Ascending aorta (tissue), 2 donors: Measurements from ENCODE around the gene PGLYRP1. TPM values are rescaled to one million over a fixed set of nuclear protein-coding genes. Genes with fewer than 3 reads are reported as not detected.

Experiments
- DNase-seq, 2 donors: peaks; one replicate each; pipeline ENCODE4 v3.0.0-alpha.2; 2019; ENCODE audit warnings: low spot score in 2 of 2
- H3K27ac ChIP-seq, 2 donors: fragments of 200-600 bp; sonication (generic); one replicate each; pipeline ENCODE4 v1.5.1; 2016 to 2017; ENCODE audit warnings: mild to moderate bottlenecking in 1 of 2
- H3K27me3 ChIP-seq: fragments of 200-600 bp; sonication (generic); one replicate; pipeline ENCODE4 v1.5.1; 2017
- H3K36me3 ChIP-seq, 2 donors: fragments of 200-600 bp; sonication (generic); one replicate each; pipeline ENCODE4 v1.5.1; 2016
- H3K4me1 ChIP-seq, 2 donors: fragments of 200-600 bp; sonication (generic); one replicate each; pipeline ENCODE4 v1.5.1; 2016 to 2017; ENCODE audit warnings: mild to moderate bottlenecking in 1 of 2
- H3K4me3 ChIP-seq, 2 donors: fragments of 200-600 bp; sonication (generic); one replicate each; pipeline ENCODE4 v1.5.1; 2016 to 2017; ENCODE audit warnings: mild to moderate bottlenecking in 1 of 2
- H3K9me3 ChIP-seq, 2 donors: fragments of 200-600 bp; sonication (generic); one replicate each; pipeline ENCODE4 v1.5.1; 2016
- intact Hi-C: fragments of 100-400 bp; cut with DNase I; formaldehyde crosslinking; loops from one replicate; pipeline ENCODE4 v1.15.1; 2023
- total RNA-seq: library from RNA; depleted of rRNA; stranded (reverse); fragments of >200 nt; gene quantifications from one replicate; pipeline ENCODE4 v1.1.0, GENCODE V29; 2016
- TF ChIP-seq, protein P1 (sequence below), 3 experiments: fragments of 200-600 bp in 2 of 3; fragments of 450-650 bp in 1 of 3; sonication (generic) in 2 of 3; IDR thresholded peaks; one replicate each; pipeline ENCODE4 v1.5.1; 2016 to 2019; ENCODE audit warnings: antibody characterized with exemption in 3 of 3, mild to moderate bottlenecking in 1 of 3, moderate library complexity in 1 of 3

The PGLYRP1 gene
- total RNA-seq, 1 donor from 2014 or later = not detected

DNA sequence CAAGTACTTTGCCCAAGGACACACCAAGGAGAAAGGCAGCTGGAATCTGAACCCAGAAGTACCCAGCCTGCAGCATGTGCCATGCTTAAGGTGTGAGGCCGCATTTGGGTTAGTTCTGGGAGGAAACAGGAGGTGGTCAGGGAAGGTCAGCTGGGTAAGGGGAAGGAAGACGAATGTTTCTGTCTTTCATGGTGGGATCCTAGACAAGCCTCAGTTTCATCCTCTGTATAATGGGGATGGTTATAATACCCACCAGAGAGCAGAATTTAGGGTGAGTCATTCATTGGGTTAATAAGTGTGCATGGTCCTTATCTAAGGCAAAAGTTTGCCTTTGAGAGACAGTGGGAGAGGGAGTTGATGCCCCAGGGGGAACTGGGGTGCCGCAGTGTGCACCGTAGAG, 24.0 kb downstream of the PGLYRP1 start:
- peaks cover 0 to 10% of the 10 kb centered on the region in 2 donors for H3K36me3 ChIP-seq
- H3K4me3 ChIP-seq = no peak overlapping the region
- peaks cover 0 to 6% of the 10 kb centered on the region in 2 donors for H3K4me1 ChIP-seq
- TF ChIP-seq, protein P1, sequence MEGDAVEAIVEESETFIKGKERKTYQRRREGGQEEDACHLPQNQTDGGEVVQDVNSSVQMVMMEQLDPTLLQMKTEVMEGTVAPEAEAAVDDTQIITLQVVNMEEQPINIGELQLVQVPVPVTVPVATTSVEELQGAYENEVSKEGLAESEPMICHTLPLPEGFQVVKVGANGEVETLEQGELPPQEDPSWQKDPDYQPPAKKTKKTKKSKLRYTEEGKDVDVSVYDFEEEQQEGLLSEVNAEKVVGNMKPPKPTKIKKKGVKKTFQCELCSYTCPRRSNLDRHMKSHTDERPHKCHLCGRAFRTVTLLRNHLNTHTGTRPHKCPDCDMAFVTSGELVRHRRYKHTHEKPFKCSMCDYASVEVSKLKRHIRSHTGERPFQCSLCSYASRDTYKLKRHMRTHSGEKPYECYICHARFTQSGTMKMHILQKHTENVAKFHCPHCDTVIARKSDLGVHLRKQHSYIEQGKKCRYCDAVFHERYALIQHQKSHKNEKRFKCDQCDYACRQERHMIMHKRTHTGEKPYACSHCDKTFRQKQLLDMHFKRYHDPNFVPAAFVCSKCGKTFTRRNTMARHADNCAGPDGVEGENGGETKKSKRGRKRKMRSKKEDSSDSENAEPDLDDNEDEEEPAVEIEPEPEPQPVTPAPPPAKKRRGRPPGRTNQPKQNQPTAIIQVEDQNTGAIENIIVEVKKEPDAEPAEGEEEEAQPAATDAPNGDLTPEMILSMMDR (IDR thresholded peaks at IDR 0.05) = no peak
- intact Hi-C loops = loop anchor here (10.0 kb wide), 1 partner anchor 414 kb away; the partner anchor contains the start of gene OPA3
- DNase-seq = no peak
- H3K27ac ChIP-seq = no peak overlapping the region
- no peaks in the 10 kb centered on the region for H3K9me3 ChIP-seq
- no peaks in the 10 kb centered on the region for H3K27me3 ChIP-seq

DNA sequence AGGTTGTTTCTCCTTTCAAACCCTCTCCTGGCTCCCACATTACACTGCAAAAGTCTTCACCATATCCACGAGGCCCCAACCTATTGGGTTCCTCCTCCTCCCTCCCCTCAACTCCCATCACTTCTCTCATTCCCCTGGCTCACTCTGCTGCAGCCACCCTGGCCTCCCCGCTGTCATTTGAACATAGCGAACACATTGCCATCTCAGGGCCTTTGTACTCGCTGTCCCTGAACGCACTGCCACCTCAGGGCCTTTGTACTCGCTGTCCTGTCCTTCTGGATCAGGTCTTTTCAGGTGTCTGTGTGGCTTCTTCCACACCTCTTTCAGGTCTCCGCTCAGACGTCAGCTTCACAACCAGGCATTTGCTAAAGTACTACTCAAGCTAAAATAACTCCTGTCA, 25.9 kb downstream of the PGLYRP1 start:
- Histone ChIP-seq H3K4me3 (no peak overlapping the region), H3K9me3 (no peaks in the 10 kb centered on the region), H3K4me1 (peaks cover 0 to 6% of the 10 kb centered on the region in 2 donors), H3K36me3 (peaks cover 0 to 4% of the 10 kb centered on the region in 2 donors), H3K27me3 (no peaks in the 10 kb centered on the region), H3K27ac (no peak overlapping the region)
- TF ChIP-seq, protein P1 (IDR thresholded peaks at IDR 0.05) = no peak
- intact Hi-C loops = loop anchor here (10.0 kb wide), 1 partner anchor 412 kb away; the partner anchor contains the start of gene OPA3
- no peak for DNase-seq

DNA sequence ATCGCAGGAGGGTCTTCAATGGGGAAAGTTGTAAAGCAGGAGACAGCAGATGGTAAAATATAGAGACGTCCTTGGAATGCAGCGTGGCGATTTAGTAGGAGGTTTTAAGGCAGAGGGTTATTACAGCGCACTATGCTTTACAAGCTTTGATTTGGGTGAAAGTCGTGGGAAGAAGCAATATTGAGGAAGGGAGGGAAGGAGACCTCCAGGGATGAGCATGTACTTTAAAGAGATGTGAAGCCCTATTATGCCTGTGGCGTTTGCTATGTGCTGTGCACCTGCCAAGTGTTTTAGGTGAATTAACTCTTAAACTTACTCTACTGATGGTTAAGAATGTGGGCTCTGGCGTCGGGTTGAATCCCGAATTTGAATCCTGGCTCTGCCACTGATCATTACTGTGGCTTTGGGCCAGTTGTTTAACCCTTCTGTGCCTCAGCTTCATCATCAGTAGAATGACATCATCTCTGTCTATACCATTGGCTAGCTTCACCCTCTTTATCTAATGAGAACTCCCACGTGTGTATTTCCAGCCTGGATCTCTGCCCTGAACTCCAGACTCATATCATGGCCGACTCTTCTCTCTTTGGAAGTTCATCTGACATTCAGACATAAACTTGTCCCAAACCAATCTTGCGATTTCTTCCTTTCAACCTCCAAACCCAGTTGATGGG, 27.0 kb downstream of the PGLYRP1 start:
- H3K27me3 ChIP-seq = no peaks in the 10 kb centered on the region
- H3K27ac ChIP-seq = peak overlapping the region; percentile 66 to 69
- H3K9me3 ChIP-seq = no peaks in the 10 kb centered on the region
- TF ChIP-seq, protein P1 (IDR thresholded peaks at IDR 0.05) = no peak
- intact Hi-C loops = loop anchor here (1.0 to 10.0 kb wide), 5 partner anchors 20 to 411 kb away; partner anchors contain the start of genes IRF2BP1, MYPOP, OPA3 and SYMPK
- no peak for DNase-seq
- peaks cover 0 to 4% of the 10 kb centered on the region in 2 donors for H3K36me3 ChIP-seq
- H3K4me3 ChIP-seq = peak overlapping the region; percentile 85 to 91
- peaks cover 0 to 6% of the 10 kb centered on the region in 2 donors for H3K4me1 ChIP-seq

DNA sequence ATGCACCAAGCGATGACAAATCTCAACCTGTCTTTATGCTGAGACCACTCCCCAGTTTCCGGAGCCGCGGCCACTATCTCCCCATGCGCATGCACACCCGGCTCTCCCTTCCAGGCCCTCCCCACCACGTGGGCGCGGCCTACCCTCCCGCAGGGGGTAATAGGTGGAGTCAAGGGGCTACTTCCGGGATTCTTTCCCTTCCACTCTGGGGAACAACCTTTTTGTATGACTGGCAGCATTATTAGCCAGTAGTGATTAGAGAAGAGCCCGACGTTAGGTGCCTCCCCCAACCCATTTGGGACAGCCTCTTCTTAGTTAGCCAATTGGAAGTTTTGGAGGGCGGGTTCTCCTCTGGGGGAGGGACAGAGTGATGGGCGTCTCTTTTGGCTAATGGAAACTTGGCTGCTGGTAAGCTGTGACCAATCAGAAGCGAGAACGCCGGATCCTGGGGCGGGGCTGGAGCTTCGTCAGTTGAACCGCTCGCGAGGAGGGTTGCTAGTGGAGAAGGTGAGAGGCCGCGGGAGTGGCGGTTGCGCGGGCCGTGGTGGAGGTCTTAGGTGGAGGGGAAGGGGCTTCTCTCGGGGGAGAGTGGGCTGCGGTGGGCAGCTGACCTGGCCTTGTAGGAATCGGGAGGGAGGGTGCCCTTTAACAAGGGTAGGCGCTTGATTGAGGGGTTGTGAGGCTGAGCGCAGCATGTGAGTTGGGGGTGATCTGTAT, 27.7 kb downstream of the PGLYRP1 start, which contains the start of gene CCDC61:
Gene CCDC61 (plus strand): TSS at position 470 of the 717 bp plus-strand sequence. CDS start 7,552 bp downstream, outside the sequence.
- intact Hi-C loops = loop anchor here (1.0 to 10.0 kb wide), 5 partner anchors 21 to 410 kb away; partner anchors contain the start of genes IRF2BP1, MYPOP, OPA3 and SYMPK
- TF ChIP-seq, protein P1 (IDR thresholded peaks at IDR 0.05) = no peak
- no peaks in the 10 kb centered on the region for H3K27me3 ChIP-seq
- peaks cover 0 to 4% of the 10 kb centered on the region in 2 donors for H3K36me3 ChIP-seq
- peak within 1 kb of the TSS; percentile 85 to 91 for H3K4me3 ChIP-seq
- H3K27ac ChIP-seq = peak within 1 kb of the TSS; percentile 66 to 69
- DNase-seq = peak; percentile 87 to 97
- H3K9me3 ChIP-seq = no peaks in the 10 kb centered on the region
- peaks cover 0 to 6% of the 10 kb centered on the region in 2 donors for H3K4me1 ChIP-seq

DNA sequence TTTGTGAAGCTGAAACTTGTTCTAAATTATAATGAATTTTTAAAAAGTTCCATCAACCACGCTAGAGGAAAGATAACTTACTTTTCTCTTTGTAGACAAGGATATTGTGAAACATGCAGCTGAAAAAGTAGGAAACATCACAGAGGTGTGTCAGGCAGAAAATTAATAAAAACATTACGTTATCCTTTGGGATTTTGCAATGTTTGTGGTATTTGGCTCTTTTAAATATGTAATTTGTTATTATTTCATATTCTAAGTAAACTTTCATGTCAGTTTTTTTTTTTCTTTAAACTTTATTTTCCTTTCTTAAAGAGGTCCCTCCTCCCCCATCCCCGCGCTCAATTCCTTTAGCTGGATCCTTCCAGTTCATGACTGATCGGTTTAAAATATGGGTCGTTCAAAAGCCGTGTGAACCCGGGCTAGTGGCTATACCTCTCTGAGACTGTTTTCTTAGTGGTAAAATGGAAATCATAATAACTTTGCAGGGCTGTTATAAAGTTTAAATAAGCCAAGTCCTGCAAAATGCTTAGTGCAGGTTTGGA, 28.3 kb downstream of the PGLYRP1 start:
- TF ChIP-seq, protein P1 (IDR thresholded peaks at IDR 0.05) = no peak
- no peaks in the 10 kb centered on the region for H3K9me3 ChIP-seq
- H3K36me3 ChIP-seq = peaks cover 0 to 4% of the 10 kb centered on the region in 2 donors
- intact Hi-C loops = loop anchor here (2.0 to 10.0 kb wide), 3 partner anchors 92 to 410 kb away; partner anchors contain the start of genes MYPOP, OPA3 and SYMPK
- no peak overlapping the region for H3K27ac ChIP-seq
- no peak for DNase-seq
- H3K4me1 ChIP-seq = peaks cover 0 to 6% of the 10 kb centered on the region in 2 donors
- H3K4me3 ChIP-seq = peak overlapping the region; percentile 42 to 70
- no peaks in the 10 kb centered on the region for H3K27me3 ChIP-seq
